ENCODE measurements around the gene NRCAM. TPM values are rescaled to one million over a fixed set of nuclear protein-coding genes. Genes with fewer than 3 reads are reported as not detected.

The NRCAM gene
- total and polyA plus RNA-seq, 2 of the 13 experiments (the other 11 are each of a cell fraction or from before 2014, with no cell fraction given), result 0.31 to 0.33 TPM

DNA sequence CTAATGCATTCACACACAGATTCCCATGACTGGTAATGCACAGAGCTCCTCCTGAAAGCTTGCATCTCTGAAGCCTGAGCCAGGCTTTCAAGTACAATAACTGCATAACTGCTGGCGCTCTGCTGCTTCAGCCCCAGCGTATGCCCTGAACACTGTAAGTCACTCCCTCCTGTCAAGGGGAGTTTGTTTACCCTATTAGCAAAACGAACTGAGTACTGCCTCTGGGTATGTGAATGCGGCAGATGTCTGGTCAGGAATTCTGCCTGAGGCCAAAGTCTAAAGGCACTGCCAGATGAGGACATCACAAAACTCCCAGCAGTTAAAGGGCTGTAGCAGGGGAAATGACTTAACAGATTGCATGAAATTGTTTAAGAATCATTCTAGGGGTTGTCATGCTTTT is 97.7 kb downstream of the NRCAM start (continued):
- TF ChIP-seq, protein P1, sequence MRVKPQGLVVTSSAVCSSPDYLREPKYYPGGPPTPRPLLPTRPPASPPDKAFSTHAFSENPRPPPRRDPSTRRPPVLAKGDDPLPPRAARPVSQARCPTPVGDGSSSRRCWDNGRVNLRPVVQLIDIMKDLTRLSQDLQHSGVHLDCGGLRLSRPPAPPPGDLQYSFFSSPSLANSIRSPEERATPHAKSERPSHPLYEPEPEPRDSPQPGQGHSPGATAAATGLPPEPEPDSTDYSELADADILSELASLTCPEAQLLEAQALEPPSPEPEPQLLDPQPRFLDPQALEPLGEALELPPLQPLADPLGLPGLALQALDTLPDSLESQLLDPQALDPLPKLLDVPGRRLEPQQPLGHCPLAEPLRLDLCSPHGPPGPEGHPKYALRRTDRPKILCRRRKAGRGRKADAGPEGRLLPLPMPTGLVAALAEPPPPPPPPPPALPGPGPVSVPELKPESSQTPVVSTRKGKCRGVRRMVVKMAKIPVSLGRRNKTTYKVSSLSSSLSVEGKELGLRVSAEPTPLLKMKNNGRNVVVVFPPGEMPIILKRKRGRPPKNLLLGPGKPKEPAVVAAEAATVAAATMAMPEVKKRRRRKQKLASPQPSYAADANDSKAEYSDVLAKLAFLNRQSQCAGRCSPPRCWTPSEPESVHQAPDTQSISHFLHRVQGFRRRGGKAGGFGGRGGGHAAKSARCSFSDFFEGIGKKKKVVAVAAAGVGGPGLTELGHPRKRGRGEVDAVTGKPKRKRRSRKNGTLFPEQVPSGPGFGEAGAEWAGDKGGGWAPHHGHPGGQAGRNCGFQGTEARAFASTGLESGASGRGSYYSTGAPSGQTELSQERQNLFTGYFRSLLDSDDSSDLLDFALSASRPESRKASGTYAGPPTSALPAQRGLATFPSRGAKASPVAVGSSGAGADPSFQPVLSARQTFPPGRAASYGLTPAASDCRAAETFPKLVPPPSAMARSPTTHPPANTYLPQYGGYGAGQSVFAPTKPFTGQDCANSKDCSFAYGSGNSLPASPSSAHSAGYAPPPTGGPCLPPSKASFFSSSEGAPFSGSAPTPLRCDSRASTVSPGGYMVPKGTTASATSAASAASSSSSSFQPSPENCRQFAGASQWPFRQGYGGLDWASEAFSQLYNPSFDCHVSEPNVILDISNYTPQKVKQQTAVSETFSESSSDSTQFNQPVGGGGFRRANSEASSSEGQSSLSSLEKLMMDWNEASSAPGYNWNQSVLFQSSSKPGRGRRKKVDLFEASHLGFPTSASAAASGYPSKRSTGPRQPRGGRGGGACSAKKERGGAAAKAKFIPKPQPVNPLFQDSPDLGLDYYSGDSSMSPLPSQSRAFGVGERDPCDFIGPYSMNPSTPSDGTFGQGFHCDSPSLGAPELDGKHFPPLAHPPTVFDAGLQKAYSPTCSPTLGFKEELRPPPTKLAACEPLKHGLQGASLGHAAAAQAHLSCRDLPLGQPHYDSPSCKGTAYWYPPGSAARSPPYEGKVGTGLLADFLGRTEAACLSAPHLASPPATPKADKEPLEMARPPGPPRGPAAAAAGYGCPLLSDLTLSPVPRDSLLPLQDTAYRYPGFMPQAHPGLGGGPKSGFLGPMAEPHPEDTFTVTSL (CRISPR knock-in tag; IDR thresholded peaks at IDR 0.05; ENCODE audit: borderline replicate concordance), result peak; percentile 97; the same call in 1 of the 2 replicates
- TF ChIP-seq ZNF354B (CRISPR knock-in tag; IDR thresholded peaks at IDR 0.05) (no peak), ZNF121 (CRISPR knock-in tag; IDR thresholded peaks at IDR 0.05) (no peak), ZNF766 (CRISPR knock-in tag; IDR thresholded peaks at IDR 0.05; ENCODE audit: borderline replicate concordance) (no peak), ZNF251 (CRISPR knock-in tag; IDR thresholded peaks at IDR 0.05) (no peak), NR2C2 (CRISPR knock-in tag; IDR thresholded peaks at IDR 0.05; ENCODE audit: borderline replicate concordance) (no peak; the same call in 1 of the 2 replicates), ZNF282 (IDR thresholded peaks at IDR 0.05; ENCODE audit: partially characterized antibody) (no peak), SIX4 (CRISPR knock-in tag; IDR thresholded peaks at IDR 0.05) (0 out of 2 replicates have a peak, but pooled peaks have one; percentile 27), ZNF44 (CRISPR knock-in tag; IDR thresholded peaks at IDR 0.05) (no peak), RARG (CRISPR knock-in tag; IDR thresholded peaks at IDR 0.05; ENCODE audit: low read depth) (no peak)
- TF ChIP-seq, protein P2, sequence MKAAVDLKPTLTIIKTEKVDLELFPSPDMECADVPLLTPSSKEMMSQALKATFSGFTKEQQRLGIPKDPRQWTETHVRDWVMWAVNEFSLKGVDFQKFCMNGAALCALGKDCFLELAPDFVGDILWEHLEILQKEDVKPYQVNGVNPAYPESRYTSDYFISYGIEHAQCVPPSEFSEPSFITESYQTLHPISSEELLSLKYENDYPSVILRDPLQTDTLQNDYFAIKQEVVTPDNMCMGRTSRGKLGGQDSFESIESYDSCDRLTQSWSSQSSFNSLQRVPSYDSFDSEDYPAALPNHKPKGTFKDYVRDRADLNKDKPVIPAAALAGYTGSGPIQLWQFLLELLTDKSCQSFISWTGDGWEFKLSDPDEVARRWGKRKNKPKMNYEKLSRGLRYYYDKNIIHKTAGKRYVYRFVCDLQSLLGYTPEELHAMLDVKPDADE (CRISPR knock-in tag; IDR thresholded peaks at IDR 0.05), result no peak
- TF ChIP-seq, protein P3, sequence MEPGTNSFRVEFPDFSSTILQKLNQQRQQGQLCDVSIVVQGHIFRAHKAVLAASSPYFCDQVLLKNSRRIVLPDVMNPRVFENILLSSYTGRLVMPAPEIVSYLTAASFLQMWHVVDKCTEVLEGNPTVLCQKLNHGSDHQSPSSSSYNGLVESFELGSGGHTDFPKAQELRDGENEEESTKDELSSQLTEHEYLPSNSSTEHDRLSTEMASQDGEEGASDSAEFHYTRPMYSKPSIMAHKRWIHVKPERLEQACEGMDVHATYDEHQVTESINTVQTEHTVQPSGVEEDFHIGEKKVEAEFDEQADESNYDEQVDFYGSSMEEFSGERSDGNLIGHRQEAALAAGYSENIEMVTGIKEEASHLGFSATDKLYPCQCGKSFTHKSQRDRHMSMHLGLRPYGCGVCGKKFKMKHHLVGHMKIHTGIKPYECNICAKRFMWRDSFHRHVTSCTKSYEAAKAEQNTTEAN (CRISPR knock-in tag; conservative IDR thresholded peaks at IDR 0.05), result no peak
- TF ChIP-seq, protein P4, sequence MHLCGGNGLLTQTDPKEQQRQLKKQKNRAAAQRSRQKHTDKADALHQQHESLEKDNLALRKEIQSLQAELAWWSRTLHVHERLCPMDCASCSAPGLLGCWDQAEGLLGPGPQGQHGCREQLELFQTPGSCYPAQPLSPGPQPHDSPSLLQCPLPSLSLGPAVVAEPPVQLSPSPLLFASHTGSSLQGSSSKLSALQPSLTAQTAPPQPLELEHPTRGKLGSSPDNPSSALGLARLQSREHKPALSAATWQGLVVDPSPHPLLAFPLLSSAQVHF (CRISPR knock-in tag; IDR thresholded peaks at IDR 0.05), result no peak
- TF ChIP-seq, protein P5, sequence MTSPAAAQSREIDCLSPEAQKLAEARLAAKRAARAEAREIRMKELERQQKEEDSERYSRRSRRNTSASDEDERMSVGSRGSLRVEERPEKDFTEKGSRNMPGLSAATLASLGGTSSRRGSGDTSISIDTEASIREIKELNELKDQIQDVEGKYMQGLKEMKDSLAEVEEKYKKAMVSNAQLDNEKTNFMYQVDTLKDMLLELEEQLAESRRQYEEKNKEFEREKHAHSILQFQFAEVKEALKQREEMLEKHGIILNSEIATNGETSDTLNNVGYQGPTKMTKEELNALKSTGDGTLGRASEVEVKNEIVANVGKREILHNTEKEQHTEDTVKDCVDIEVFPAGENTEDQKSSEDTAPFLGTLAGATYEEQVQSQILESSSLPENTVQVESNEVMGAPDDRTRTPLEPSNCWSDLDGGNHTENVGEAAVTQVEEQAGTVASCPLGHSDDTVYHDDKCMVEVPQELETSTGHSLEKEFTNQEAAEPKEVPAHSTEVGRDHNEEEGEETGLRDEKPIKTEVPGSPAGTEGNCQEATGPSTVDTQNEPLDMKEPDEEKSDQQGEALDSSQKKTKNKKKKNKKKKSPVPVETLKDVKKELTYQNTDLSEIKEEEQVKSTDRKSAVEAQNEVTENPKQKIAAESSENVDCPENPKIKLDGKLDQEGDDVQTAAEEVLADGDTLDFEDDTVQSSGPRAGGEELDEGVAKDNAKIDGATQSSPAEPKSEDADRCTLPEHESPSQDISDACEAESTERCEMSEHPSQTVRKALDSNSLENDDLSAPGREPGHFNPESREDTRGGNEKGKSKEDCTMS (CRISPR knock-in tag; conservative IDR thresholded peaks at IDR 0.05), result no peak
- TF ChIP-seq, protein P6, sequence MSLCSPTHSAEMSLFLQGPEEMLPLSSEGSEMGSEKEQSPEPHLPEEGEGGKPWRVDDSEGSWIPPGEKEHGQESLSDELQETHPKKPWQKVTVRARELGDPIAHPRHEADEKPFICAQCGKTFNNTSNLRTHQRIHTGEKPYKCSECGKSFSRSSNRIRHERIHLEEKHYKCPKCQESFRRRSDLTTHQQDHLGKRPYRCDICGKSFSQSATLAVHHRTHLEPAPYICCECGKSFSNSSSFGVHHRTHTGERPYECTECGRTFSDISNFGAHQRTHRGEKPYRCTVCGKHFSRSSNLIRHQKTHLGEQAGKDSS (CRISPR knock-in tag; IDR thresholded peaks at IDR 0.05; ENCODE audit: borderline replicate concordance, low read depth), result peak; percentile 76; the same call in 1 of the 2 replicates

All from HepG2 (cell line).